Measurements from ENCODE around the gene MUC5B.

The MUC5B gene

GRCh38 chr11:1223346-1224110, 662 bp downstream of the MUC5B start:
- in situ Hi-C loops (cut with MboI; ENCODE audit: low sequenced_read_pairs, unreplicated experiment), result no loop called here
- TF ChIP-seq CTCF (IDR thresholded peaks at IDR 0.05; ENCODE audit: borderline replicate concordance, control extremely low read depth, extremely low read depth, insufficient read depth, missing control alignments), result no peak
- DNase-seq (ENCODE audit: low spot score), result no peak

- DNase-seq (ENCODE audit: low spot score), result no peak
- no peak for TF ChIP-seq CTCF (IDR thresholded peaks at IDR 0.05; ENCODE audit: borderline replicate concordance, control extremely low read depth, extremely low read depth, insufficient read depth, missing control alignments)
- in situ Hi-C loops (cut with MboI; ENCODE audit: low sequenced_read_pairs, unreplicated experiment), result no loop called here
Measured at GRCh38 chr11:1224111-1224490, 1.2 kb downstream of the MUC5B start.

GRCh38 chr11:1224491-1225385, 1.9 kb downstream of the MUC5B start:
- no peak for DNase-seq (ENCODE audit: low spot score)
- no peak for TF ChIP-seq CTCF (IDR thresholded peaks at IDR 0.05; ENCODE audit: borderline replicate concordance, control extremely low read depth, extremely low read depth, insufficient read depth, missing control alignments)
- in situ Hi-C loops (cut with MboI; ENCODE audit: low sequenced_read_pairs, unreplicated experiment), result no loop called here

- no peak for TF ChIP-seq CTCF (IDR thresholded peaks at IDR 0.05; ENCODE audit: borderline replicate concordance, control extremely low read depth, extremely low read depth, insufficient read depth, missing control alignments)
- DNase-seq (ENCODE audit: low spot score), result no peak
- in situ Hi-C loops (cut with MboI; ENCODE audit: low sequenced_read_pairs, unreplicated experiment), result no loop called here
Measured at GRCh38 chr11:1225386-1226225, 2.7 kb downstream of the MUC5B start.

GRCh38 chr11:1226226-1226985, 3.5 kb downstream of the MUC5B start:
- TF ChIP-seq CTCF (IDR thresholded peaks at IDR 0.05; ENCODE audit: borderline replicate concordance, control extremely low read depth, extremely low read depth, insufficient read depth, missing control alignments), result no peak
- in situ Hi-C loops (cut with MboI; ENCODE audit: low sequenced_read_pairs, unreplicated experiment), result no loop called here
- no peak for DNase-seq (ENCODE audit: low spot score)

Measured in GM13976 (cell line).